ENCODE results near the gene HUNK. TPM values are rescaled to one million over a fixed set of nuclear protein-coding genes. Genes with fewer than 3 reads are reported as not detected.

HUNK gene
- total RNA-seq, 1 experiment from 2014 or later = 2.1 TPM

DNA sequence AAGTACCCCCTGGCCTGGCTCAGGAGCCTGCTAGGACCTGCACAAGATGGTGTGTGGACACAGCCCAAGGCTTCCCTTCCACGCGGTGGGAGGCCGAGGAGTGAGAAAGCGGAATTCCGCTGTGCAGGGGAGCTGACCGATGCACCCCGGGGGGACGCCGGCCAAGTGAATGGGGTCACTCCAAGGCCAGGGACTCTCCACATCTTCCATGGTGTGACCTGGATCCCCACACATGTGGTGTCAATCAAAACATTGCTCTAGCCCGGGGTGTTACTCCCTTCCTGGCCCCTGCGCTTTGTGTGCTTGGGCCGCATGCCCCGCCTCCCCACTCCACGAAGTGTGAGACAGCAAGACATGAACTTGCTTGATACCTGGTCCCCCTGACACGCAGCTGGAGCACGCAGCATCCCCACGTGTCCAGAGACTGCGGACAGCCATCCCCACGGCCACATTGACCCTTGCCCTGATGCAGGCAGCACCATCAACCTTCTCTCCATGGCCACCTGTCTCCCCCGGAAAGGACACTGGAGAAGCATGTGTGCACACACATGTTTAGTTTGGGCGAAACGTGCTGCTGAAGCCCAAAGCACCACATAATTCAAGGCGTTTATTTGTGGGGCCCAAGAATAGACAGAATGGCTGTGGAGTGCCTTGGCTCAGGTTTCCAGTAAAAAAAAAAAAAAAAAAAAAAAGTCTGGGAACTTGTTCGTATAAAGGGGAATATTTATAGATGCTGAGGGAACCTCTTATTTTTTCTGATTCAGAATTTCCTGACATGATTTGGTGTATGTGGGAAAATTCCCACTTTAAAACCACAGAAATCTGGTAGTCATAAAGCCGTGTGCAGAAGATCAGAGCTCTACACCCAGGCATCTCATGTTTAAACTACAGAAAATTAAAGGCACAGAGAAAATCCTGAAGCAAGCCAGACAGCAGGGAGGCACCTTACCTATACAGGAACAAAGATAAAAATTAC lies 171.7 kb downstream of the HUNK start:
- intact Hi-C loops (cut with micrococcal nuclease; ENCODE audit: unreplicated experiment) = no loop called here
- Histone ChIP-seq H3K27me3 (replicated peaks; ENCODE audit: insufficient read depth, low read depth, low read length, poor library complexity) (no peaks in the 10 kb centered on the region), H3K36me3 (ENCODE audit: insufficient read depth, low read length, poor library complexity, severe bottlenecking) (no peaks in the 10 kb centered on the region), H3K9me3 (ENCODE audit: low read depth, low read length, poor library complexity, severe bottlenecking) (no peaks in the 10 kb centered on the region), H3K4me3 (ENCODE audit: low read depth, low read length, poor library complexity, severe bottlenecking) (no peak overlapping the region), H3K4me1 (ENCODE audit: insufficient read depth, low read length, poor library complexity, severe bottlenecking) (no peaks in the 10 kb centered on the region), H3K27ac (ENCODE audit: low read depth, low read length, poor library complexity, severe bottlenecking) (no peak overlapping the region)
- ChIA-PET CTCF (no interaction called here), POLR2A (ENCODE audit: low non-redundant PET) (no interaction called here)
- TF ChIP-seq, protein P1, sequence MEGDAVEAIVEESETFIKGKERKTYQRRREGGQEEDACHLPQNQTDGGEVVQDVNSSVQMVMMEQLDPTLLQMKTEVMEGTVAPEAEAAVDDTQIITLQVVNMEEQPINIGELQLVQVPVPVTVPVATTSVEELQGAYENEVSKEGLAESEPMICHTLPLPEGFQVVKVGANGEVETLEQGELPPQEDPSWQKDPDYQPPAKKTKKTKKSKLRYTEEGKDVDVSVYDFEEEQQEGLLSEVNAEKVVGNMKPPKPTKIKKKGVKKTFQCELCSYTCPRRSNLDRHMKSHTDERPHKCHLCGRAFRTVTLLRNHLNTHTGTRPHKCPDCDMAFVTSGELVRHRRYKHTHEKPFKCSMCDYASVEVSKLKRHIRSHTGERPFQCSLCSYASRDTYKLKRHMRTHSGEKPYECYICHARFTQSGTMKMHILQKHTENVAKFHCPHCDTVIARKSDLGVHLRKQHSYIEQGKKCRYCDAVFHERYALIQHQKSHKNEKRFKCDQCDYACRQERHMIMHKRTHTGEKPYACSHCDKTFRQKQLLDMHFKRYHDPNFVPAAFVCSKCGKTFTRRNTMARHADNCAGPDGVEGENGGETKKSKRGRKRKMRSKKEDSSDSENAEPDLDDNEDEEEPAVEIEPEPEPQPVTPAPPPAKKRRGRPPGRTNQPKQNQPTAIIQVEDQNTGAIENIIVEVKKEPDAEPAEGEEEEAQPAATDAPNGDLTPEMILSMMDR (conservative IDR thresholded peaks at IDR 0.05; ENCODE audit: low read depth, low read length) = no peak
- no peak for TF ChIP-seq EZH2 (IDR thresholded peaks at IDR 0.05; ENCODE audit: borderline replicate concordance, low read depth, low read length, poor library complexity, severe bottlenecking)
- no peak for DNase-seq (ENCODE audit: low spot score)
- BruUV-seq (replicated peaks) = no TSS peak

DNA sequence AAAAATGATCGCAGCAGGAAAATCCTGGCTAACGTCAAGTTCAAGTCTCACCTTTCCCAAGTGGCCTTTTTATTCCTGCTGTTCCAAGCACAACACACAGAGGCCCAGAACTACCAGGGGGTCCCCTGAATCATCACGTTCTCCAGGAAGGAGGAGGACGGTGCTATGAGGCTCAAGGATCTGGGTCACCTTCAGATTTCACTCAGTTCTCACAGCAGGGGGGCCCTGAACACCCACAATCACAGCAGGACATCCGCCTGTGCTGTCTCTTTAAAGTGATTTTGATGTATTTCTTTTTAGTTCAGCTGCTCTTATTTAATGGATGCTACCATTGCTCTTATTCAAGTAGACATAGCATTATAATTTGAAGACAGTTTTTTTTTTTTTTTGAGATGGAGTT lies 173.4 kb downstream of the HUNK start:
- ChIA-PET CTCF (no interaction called here), POLR2A (ENCODE audit: low non-redundant PET) (no interaction called here)
- TF ChIP-seq, protein P1 (conservative IDR thresholded peaks at IDR 0.05; ENCODE audit: low read depth, low read length) = no peak
- TF ChIP-seq EZH2 (IDR thresholded peaks at IDR 0.05; ENCODE audit: borderline replicate concordance, low read depth, low read length, poor library complexity, severe bottlenecking) = no peak
- Histone ChIP-seq H3K4me3 (ENCODE audit: low read depth, low read length, poor library complexity, severe bottlenecking) (no peak overlapping the region), H3K27me3 (replicated peaks; ENCODE audit: insufficient read depth, low read depth, low read length, poor library complexity) (no peaks in the 10 kb centered on the region), H3K9me3 (ENCODE audit: low read depth, low read length, poor library complexity, severe bottlenecking) (no peaks in the 10 kb centered on the region), H3K36me3 (ENCODE audit: insufficient read depth, low read length, poor library complexity, severe bottlenecking) (no peaks in the 10 kb centered on the region), H3K4me1 (ENCODE audit: insufficient read depth, low read length, poor library complexity, severe bottlenecking) (no peaks in the 10 kb centered on the region), H3K27ac (ENCODE audit: low read depth, low read length, poor library complexity, severe bottlenecking) (no peak overlapping the region)
- peak; percentile 36 for DNase-seq (ENCODE audit: low spot score)
- no TSS peak for BruUV-seq (replicated peaks)
- intact Hi-C loops (cut with micrococcal nuclease; ENCODE audit: unreplicated experiment) = no loop called here

DNA sequence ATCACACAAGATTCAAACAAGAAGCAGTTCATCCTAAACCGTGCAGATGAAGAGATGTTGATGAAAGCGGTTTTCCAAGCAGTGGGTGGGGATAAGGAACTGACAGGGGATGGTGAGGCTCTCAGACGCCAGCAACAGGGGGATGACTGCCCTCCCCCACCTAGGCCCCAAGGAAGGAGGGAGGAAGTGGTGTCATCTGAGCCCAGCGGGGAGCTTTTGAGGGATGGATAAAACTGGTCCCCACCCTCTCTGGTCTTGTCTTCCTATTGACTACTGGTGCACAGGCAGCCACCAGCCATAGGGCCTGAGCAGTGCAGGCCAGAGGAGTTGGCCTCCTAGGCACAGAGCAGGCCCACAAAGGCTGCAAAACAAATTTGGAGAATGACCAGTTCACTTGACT lies 175.5 kb downstream of the HUNK start:
- Histone ChIP-seq H3K36me3 (ENCODE audit: insufficient read depth, low read length, poor library complexity, severe bottlenecking) (no peaks in the 10 kb centered on the region), H3K9me3 (ENCODE audit: low read depth, low read length, poor library complexity, severe bottlenecking) (no peaks in the 10 kb centered on the region), H3K4me3 (ENCODE audit: low read depth, low read length, poor library complexity, severe bottlenecking) (no peak overlapping the region), H3K4me1 (ENCODE audit: insufficient read depth, low read length, poor library complexity, severe bottlenecking) (no peaks in the 10 kb centered on the region), H3K27me3 (replicated peaks; ENCODE audit: insufficient read depth, low read depth, low read length, poor library complexity) (no peaks in the 10 kb centered on the region), H3K27ac (ENCODE audit: low read depth, low read length, poor library complexity, severe bottlenecking) (no peak overlapping the region)
- ChIA-PET POLR2A (ENCODE audit: low non-redundant PET) (no interaction called here), CTCF (no interaction called here)
- no TSS peak for BruUV-seq (replicated peaks)
- TF ChIP-seq, protein P1 (conservative IDR thresholded peaks at IDR 0.05; ENCODE audit: low read depth, low read length) = no peak
- intact Hi-C loops (cut with micrococcal nuclease; ENCODE audit: unreplicated experiment) = no loop called here
- peak; percentile 23 for DNase-seq (ENCODE audit: low spot score)

Other genes starting within 250 kb of the HUNK start
- 373 and 380 TPM in 2 replicates for gene SOD1, start 213.3 kb upstream of the HUNK start, total RNA-seq (2021)
- gene SCAF4, start 140.9 kb upstream of the HUNK start, total RNA-seq (2021) = 57.0 and 58.0 TPM in 2 replicates